IMR-90 (cell line): Measurements from ENCODE around the gene PADI2. TPM values are rescaled to one million over a fixed set of nuclear protein-coding genes. Genes with fewer than 3 reads are reported as not detected.

ENCODE experiments used
- ATAC-seq: fragments of 200-7000 bp; cut with Tn5 transposase; 2 replicates; pipeline ENCODE4 v1.9.1; 2020; ENCODE audit warnings: low read depth, mild to moderate bottlenecking, moderate library complexity
- BruUV-seq: library from RNA; stranded (reverse); fragments of 400-500 nt; replicated peaks from 2 replicates; lab custom pipeline; 2021; lab: Mats Ljungman, UMichigan
- CTCF ChIA-PET: fragments of 300-600 bp; formaldehyde crosslinking; extraction: SDS; loops from one replicate; lab custom pipeline; 2021; ENCODE audit warnings: antibody characterized with exemption; lab: Yijun Ruan, JAX
- POLR2A ChIA-PET: fragments of 300-600 bp; sonication (Branson Sonifier 250); formaldehyde crosslinking; loops from one replicate; lab custom pipeline; 2022; ENCODE audit warnings: antibody characterized with exemption; ENCODE audit not compliant: unreplicated experiment; lab: Charles Lee
- DNase-seq: peaks from one replicate; pipeline ENCODE4 v3.0.0; 2013
- H2AFZ ChIP-seq: replicated peaks from 2 replicates; pipeline ENCODE3; 2013; ENCODE audit warnings: low read length, mild to moderate bottlenecking; ENCODE audit not compliant: poor library complexity
- H2AK5ac ChIP-seq: 2 replicates; pipeline ENCODE4 v1.6.1; 2013; ENCODE audit warnings: low read depth, low read length, inconsistent platforms
- H2AK9ac ChIP-seq: replicated peaks from 2 replicates; pipeline ENCODE3; 2013; ENCODE audit warnings: mild to moderate bottlenecking, low read depth, low read length, moderate library complexity; ENCODE audit not compliant: poor library complexity
- H2BK120ac ChIP-seq: 2 replicates; pipeline ENCODE4 v1.6.1; 2013; ENCODE audit warnings: low read depth, low read length, inconsistent platforms
- H2BK15ac ChIP-seq: 3 replicates; pipeline ENCODE4 v1.6.1; 2013; ENCODE audit warnings: low read depth, low read length, inconsistent platforms
- H2BK20ac ChIP-seq: 2 replicates; pipeline ENCODE4 v1.6.1; 2013; ENCODE audit warnings: low read depth, mild to moderate bottlenecking, inconsistent platforms, low read length, moderate library complexity
- H2BK5ac ChIP-seq: 2 replicates; pipeline ENCODE4 v1.6.1; 2013; ENCODE audit warnings: mild to moderate bottlenecking, low read depth, low read length, inconsistent platforms; ENCODE audit not compliant: poor library complexity, severe bottlenecking
- H3K14ac ChIP-seq: replicated peaks from 2 replicates; pipeline ENCODE4 v1.6.1; 2013; ENCODE audit warnings: low read depth, low read length, inconsistent platforms
- H3K18ac ChIP-seq: 2 replicates; pipeline ENCODE4 v1.6.1; 2013; ENCODE audit warnings: low read depth, low read length, control low read depth
- H3K23ac ChIP-seq: 2 replicates; pipeline ENCODE4 v1.6.1; 2013; ENCODE audit warnings: low read depth, low read length, inconsistent platforms
- H3K27ac ChIP-seq: 2 replicates; pipeline ENCODE4 v1.5.1; 2013; ENCODE audit warnings: mild to moderate bottlenecking, control low read depth, low read length; ENCODE audit not compliant: insufficient read depth
- H3K27me3 ChIP-seq: 2 replicates; pipeline ENCODE4 v1.6.1; 2013; ENCODE audit warnings: low read length; ENCODE audit not compliant: control insufficient read depth, insufficient read depth
- H3K36me3 ChIP-seq: 2 replicates; pipeline ENCODE4 v1.6.1; 2013; ENCODE audit warnings: low read length, mixed read lengths; ENCODE audit not compliant: control insufficient read depth, insufficient read depth
- H3K4ac ChIP-seq: 2 replicates; pipeline ENCODE4 v1.6.1; 2013; ENCODE audit warnings: low read depth, low read length, inconsistent platforms
- H3K4me1 ChIP-seq: 2 replicates; pipeline ENCODE4 v1.6.1; 2013; ENCODE audit warnings: low read length, mixed read lengths; ENCODE audit not compliant: control insufficient read depth, insufficient read depth
- H3K4me2 ChIP-seq: 2 replicates; pipeline ENCODE4 v1.6.1; 2013; ENCODE audit warnings: low read depth, mild to moderate bottlenecking, control low read depth, low read length, moderate library complexity
- H3K4me3 ChIP-seq: 2 replicates; pipeline ENCODE4 v1.5.1; 2013; ENCODE audit warnings: low read depth, mild to moderate bottlenecking, control low read depth, low read length, moderate library complexity; ENCODE audit not compliant: insufficient read depth
- H3K56ac ChIP-seq: 2 replicates; pipeline ENCODE4 v1.6.1; 2013; ENCODE audit warnings: low read length, inconsistent platforms; ENCODE audit not compliant: insufficient read depth; ENCODE audit errors: extremely low read depth
- H3K79me1 ChIP-seq, 2 experiments: 2 replicates each; pipeline ENCODE4 v1.6.1; 2013; ENCODE audit warnings: low read length in 2 of 2, inconsistent platforms in 1 of 2, low read depth in 1 of 2
- H3K9ac ChIP-seq: 2 replicates; pipeline ENCODE4 v1.6.1; 2013; ENCODE audit warnings: low read depth, low read length, control low read depth
- H3K9me1 ChIP-seq: 2 replicates; pipeline ENCODE4 v1.6.1; 2013; ENCODE audit warnings: low read length, inconsistent platforms; ENCODE audit not compliant: insufficient read depth
- H3K9me3 ChIP-seq: 2 replicates; pipeline ENCODE4 v1.6.1; 2013; ENCODE audit warnings: low read length; ENCODE audit not compliant: control insufficient read depth, insufficient read depth
- H4K20me1 ChIP-seq: 2 replicates; pipeline ENCODE4 v1.6.1; 2013; ENCODE audit warnings: low read length, inconsistent platforms; ENCODE audit not compliant: insufficient read depth
- H4K5ac ChIP-seq: 2 replicates; pipeline ENCODE4 v1.6.1; 2013; ENCODE audit warnings: mild to moderate bottlenecking, low read depth, low read length, control low read depth
- H4K8ac ChIP-seq, 2 experiments: 2 replicates each; pipeline ENCODE4 v1.6.1; 2013; ENCODE audit warnings: low read depth in 2 of 2, low read length in 2 of 2, control low read depth in 1 of 2, inconsistent platforms in 1 of 2
- H4K91ac ChIP-seq: 2 replicates; pipeline ENCODE4 v1.6.1; 2013; ENCODE audit warnings: low read depth, low read length, inconsistent platforms; ENCODE audit not compliant: insufficient read depth
- BHLHE40 ChIP-seq: fragments of 150-350 bp; IDR thresholded peaks from 2 replicates; pipeline ENCODE4 v1.6.1; 2016; ENCODE audit warnings: mild to moderate bottlenecking, low read depth, low read length
- CEBPB ChIP-seq: IDR thresholded peaks from 2 replicates; pipeline ENCODE4 v1.6.1; 2012; ENCODE audit warnings: low read depth, low read length, improper control_type of control experiment
- CHD1 ChIP-seq: IDR thresholded peaks from 2 replicates; pipeline ENCODE4 v1.6.1; 2012; ENCODE audit warnings: low read depth, low read length, improper control_type of control experiment
- CTCF ChIP-seq: conservative IDR thresholded peaks from 2 replicates; pipeline ENCODE4 v1.5.1; 2012; ENCODE audit warnings: mild to moderate bottlenecking, low read depth, low read length, improper control_type of control experiment
- ELK1 ChIP-seq: fragments of 150-350 bp; IDR thresholded peaks from 2 replicates; pipeline ENCODE4 v1.6.1; 2016; ENCODE audit warnings: low read depth, mild to moderate bottlenecking, low read length, moderate library complexity, borderline replicate concordance
- MAFK ChIP-seq: IDR thresholded peaks from 2 replicates; pipeline ENCODE4 v1.6.1; 2012; ENCODE audit warnings: low read depth, low read length, improper control_type of control experiment
- MXI1 ChIP-seq: IDR thresholded peaks from 2 replicates; pipeline ENCODE4 v1.6.1; 2012; ENCODE audit warnings: low read depth, mild to moderate bottlenecking, low read length, moderate library complexity, borderline replicate concordance
- RAD21 ChIP-seq: IDR thresholded peaks from 2 replicates; pipeline ENCODE4 v1.6.1; 2012; ENCODE audit warnings: low read length, improper control_type of control experiment
- RFX5 ChIP-seq: IDR thresholded peaks from 2 replicates; pipeline ENCODE4 v1.8.0; 2012; ENCODE audit warnings: low read depth, mild to moderate bottlenecking, low read length, moderate library complexity
- SMC3 ChIP-seq: fragments of 150-350 bp; IDR thresholded peaks from 2 replicates; pipeline ENCODE4 v1.6.1; 2016; ENCODE audit warnings: low read depth, mild to moderate bottlenecking, antibody characterized with exemption, low read length, moderate library complexity
- USF2 ChIP-seq: fragments of 150-350 bp; IDR thresholded peaks from 2 replicates; pipeline ENCODE4 v1.6.1; 2017; ENCODE audit warnings: mild to moderate bottlenecking, antibody characterized with exemption, low read length, low read depth
- WGBS, 2 experiments: methylation state at CpG; one replicate each; pipeline versions ENCODE4 v1.1.5 to v1.1.7; 2013; ENCODE audit warnings: missing lambda C conversion rate in 2 of 2; ENCODE audit not compliant: insufficient read length in 1 of 2; ENCODE audit errors: extremely low coverage in 2 of 2; 5-methylcytosine and 5-hydroxymethylcytosine counted together
- dilution Hi-C: fragments of 300-500 bp; cut with HindIII; formaldehyde crosslinking; loops from one replicate; pipeline ENCODE4 v1.14.3; 2018; ENCODE audit warnings: low sequenced_read_pairs; ENCODE audit not compliant: unreplicated experiment
- in situ Hi-C: fragments of 300-500 bp; cut with MboI; formaldehyde crosslinking; loops from 3 replicates; pipeline ENCODE4 v1.14.3; 2019; ENCODE audit warnings: low sequenced_read_pairs, inconsistent platforms, mixed read lengths
- intact Hi-C: fragments of 100-400 bp; cut with micrococcal nuclease; formaldehyde crosslinking; loops from 2 replicates; pipeline ENCODE4 v1.10.0; 2022
- polyA plus RNA-seq, 3 experiments: library from polyadenylated mRNA; depleted of rRNA; stranded (reverse); fragments of >200 nt; gene quantifications; 2 replicates each; pipeline ENCODE4 v1.2.3, GENCODE V29; 2012; ENCODE audit warnings: low replicate concordance in 1 of 3
- total RNA-seq: library from RNA; depleted of rRNA; stranded (reverse); fragments of >200 nt; gene quantifications from 2 replicates; pipeline ENCODE4 v1.2.3, GENCODE V29; 2012

Gene PADI2
- total and polyA plus RNA-seq, 2 of the 4 experiments (the other 2 are of a cell fraction): not detected

- no peak overlapping the region for H2AK5ac ChIP-seq
- ChIA-PET POLR2A (no interaction called here), CTCF (interaction anchor here (0.7 kb wide), 1 partner anchor 400 kb away, joined by 3 read pairs; no protein-coding TSS in a partner anchor)
- DNase-seq (peak; percentile 34), ATAC-seq (peak; percentile 72)
- H2BK15ac ChIP-seq: no peak overlapping the region
- no peak overlapping the region for H3K56ac ChIP-seq
- no TSS peak for BruUV-seq
- H4K8ac ChIP-seq: no peak overlapping the region
- no peak overlapping the region for H3K4ac ChIP-seq
- H2AK9ac ChIP-seq: no peak overlapping the region
- H3K9ac ChIP-seq: no peak overlapping the region
- dilution Hi-C loops: no loop called here
- peaks cover 49% of the 10 kb centered on the region for H3K27me3 ChIP-seq
- no peak overlapping the region for H3K18ac ChIP-seq
- H3K9me3 ChIP-seq: no peaks in the 10 kb centered on the region
- H3K14ac ChIP-seq: no peak overlapping the region
- in situ Hi-C loops: no loop called here
- H2AFZ ChIP-seq: no peak overlapping the region
- no peaks in the 10 kb centered on the region for H3K79me1 ChIP-seq
- TF ChIP-seq SMC3: no peak
- TF ChIP-seq MAFK: no peak
- TF ChIP-seq MXI1: no peak
- TF ChIP-seq USF2: no peak
- no peak for TF ChIP-seq RFX5
- TF ChIP-seq CEBPB: no peak
- TF ChIP-seq CTCF: no peak
- no peak for TF ChIP-seq RAD21
- no peak for TF ChIP-seq ELK1
- no peak for TF ChIP-seq BHLHE40
- no peak for TF ChIP-seq CHD1
- H3K4me1 ChIP-seq: no peaks in the 10 kb centered on the region; the same call in 1 of the 2 replicates
- H4K20me1 ChIP-seq: no peaks in the 10 kb centered on the region
- no peak overlapping the region for H4K91ac ChIP-seq
- no peak overlapping the region for H3K4me3 ChIP-seq
- no peak overlapping the region for H4K5ac ChIP-seq
- H2BK120ac ChIP-seq: no peak overlapping the region
- H3K4me2 ChIP-seq: no peak overlapping the region
- no peak overlapping the region for H2BK5ac ChIP-seq
- H3K9me1 ChIP-seq: no peaks in the 10 kb centered on the region
- no peak overlapping the region for H2BK20ac ChIP-seq
- no peak overlapping the region for H3K23ac ChIP-seq
- intact Hi-C loops: no loop called here
- no peaks in the 10 kb centered on the region for H3K36me3 ChIP-seq
- no peak overlapping the region for H3K27ac ChIP-seq
- WGBS, 2 experiments: 40% methylated on average over 2 of the region's 5 CpGs; no CpG with 5 or more reads in 1 of the 2 experiments
Measured at GRCh38 chr1:17094664-17095063, 24.6 kb downstream of the PADI2 start.
